SH-SY5Y (cell line): ENCODE measurements around the gene SLC30A10.

Source experiments
- GATA2 ChIP-seq: IDR thresholded peaks from 2 replicates; pipeline ENCODE4 v1.6.1; 2011; ENCODE audit warnings: mild to moderate bottlenecking, low read depth, low read length
- GATA3 ChIP-seq: IDR thresholded peaks from 2 replicates; pipeline ENCODE4 v1.6.1; 2011; ENCODE audit warnings: low read depth, mild to moderate bottlenecking, low read length, moderate library complexity

- no peak for TF ChIP-seq GATA2
- TF ChIP-seq GATA3 = no peak
Measured at GRCh38 chr1:219931033-219931432, 2.7 kb upstream of the SLC30A10 start.
